Adrenal gland (tissue), 5 donors: ENCODE results near the gene NT5C2.
"Not testable (repeated sequence)": the region's sequence is repeated elsewhere in the genome, so short reads cannot be mapped to it uniquely, and the experiment has no call there.

Source experiments
- POLR2A ChIP-seq, 2 donors: fragments of 450-650 bp; IDR thresholded peaks; one replicate each; pipeline ENCODE4 v1.6.1; 2017; ENCODE audit warnings: antibody characterized with exemption in 2 of 2, mild to moderate bottlenecking in 2 of 2, moderate library complexity in 1 of 2
- TF ChIP-seq, protein P1 (sequence below), 6 experiments: fragments of 450-650 bp in 4 of 6; fragments of 200-600 bp in 2 of 6; sonication (generic) in 1 of 6; IDR thresholded peaks; 1 replicate in 5 of 6; 2 replicates in 1 of 6; pipeline versions ENCODE4 v1.5.1 to v1.8.0; 2016 to 2021; ENCODE audit warnings: antibody characterized with exemption in 6 of 6, mild to moderate bottlenecking in 2 of 6, moderate library complexity in 1 of 6
- donor health status: DM: no; HTN: no; CAD: no.

DNA sequence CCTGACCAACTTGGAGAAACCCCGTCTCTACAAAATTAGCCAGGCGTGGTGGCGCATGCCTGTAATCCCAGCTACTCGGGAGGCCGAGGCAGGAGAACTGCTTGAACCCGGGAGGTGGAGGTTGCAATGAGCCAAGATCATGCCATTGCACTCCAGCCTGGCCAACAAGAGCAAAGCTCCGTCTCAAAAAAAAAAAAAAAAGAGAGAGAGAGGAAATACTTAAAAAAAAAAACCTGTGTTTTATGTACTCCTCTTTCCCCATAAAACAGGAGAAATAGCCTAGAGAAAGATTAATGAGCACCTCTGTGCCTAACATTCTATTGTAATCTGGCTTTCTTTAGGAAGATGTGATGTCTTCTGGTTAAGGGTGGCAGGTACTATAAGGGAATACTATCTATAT, 1.9 kb downstream of the NT5C2 start:
- TF ChIP-seq, protein P1, sequence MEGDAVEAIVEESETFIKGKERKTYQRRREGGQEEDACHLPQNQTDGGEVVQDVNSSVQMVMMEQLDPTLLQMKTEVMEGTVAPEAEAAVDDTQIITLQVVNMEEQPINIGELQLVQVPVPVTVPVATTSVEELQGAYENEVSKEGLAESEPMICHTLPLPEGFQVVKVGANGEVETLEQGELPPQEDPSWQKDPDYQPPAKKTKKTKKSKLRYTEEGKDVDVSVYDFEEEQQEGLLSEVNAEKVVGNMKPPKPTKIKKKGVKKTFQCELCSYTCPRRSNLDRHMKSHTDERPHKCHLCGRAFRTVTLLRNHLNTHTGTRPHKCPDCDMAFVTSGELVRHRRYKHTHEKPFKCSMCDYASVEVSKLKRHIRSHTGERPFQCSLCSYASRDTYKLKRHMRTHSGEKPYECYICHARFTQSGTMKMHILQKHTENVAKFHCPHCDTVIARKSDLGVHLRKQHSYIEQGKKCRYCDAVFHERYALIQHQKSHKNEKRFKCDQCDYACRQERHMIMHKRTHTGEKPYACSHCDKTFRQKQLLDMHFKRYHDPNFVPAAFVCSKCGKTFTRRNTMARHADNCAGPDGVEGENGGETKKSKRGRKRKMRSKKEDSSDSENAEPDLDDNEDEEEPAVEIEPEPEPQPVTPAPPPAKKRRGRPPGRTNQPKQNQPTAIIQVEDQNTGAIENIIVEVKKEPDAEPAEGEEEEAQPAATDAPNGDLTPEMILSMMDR (IDR thresholded peaks at IDR 0.05) = not testable (repeated sequence)
- TF ChIP-seq POLR2A (IDR thresholded peaks at IDR 0.05) = not testable (repeated sequence)
